Smooth muscle cell (in vitro differentiated cells): ENCODE results near the gene C1GALT1C1L. TPM values are rescaled to one million over a fixed set of nuclear protein-coding genes. Genes with fewer than 3 reads are reported as not detected.
"Not testable (repeated sequence)": the region's sequence is repeated elsewhere in the genome, so short reads cannot be mapped to it uniquely, and the experiment has no call there.

Experiments used
- DNase-seq: peaks from one replicate; lab custom pipeline; 2025; ENCODE audit not compliant: unreplicated experiment; lab: John Stamatoyannopoulos, UW
- H2AFZ ChIP-seq: fragments of 200-600 bp; sonication (generic); 2 replicates; pipeline ENCODE4 v1.6.0; 2016; ENCODE audit warnings: antibody characterized with exemption, low read depth, mild to moderate bottlenecking
- H3F3A ChIP-seq: fragments of 200-600 bp; sonication (generic); 2 replicates; pipeline ENCODE4 v1.6.0; 2017; ENCODE audit warnings: antibody characterized with exemption, low read depth
- H3K27ac ChIP-seq: fragments of 200-600 bp; sonication (generic); 2 replicates; pipeline ENCODE4 v1.5.1; 2016; ENCODE audit warnings: low read depth, mild to moderate bottlenecking
- H3K27me3 ChIP-seq: fragments of 200-600 bp; sonication (generic); 2 replicates; pipeline ENCODE4 v1.6.1; 2016; ENCODE audit warnings: low read depth, mild to moderate bottlenecking
- H3K36me3 ChIP-seq: fragments of 200-600 bp; sonication (generic); 2 replicates; pipeline ENCODE4 v1.5.1; 2016; ENCODE audit warnings: low read depth
- H3K4me1 ChIP-seq: fragments of 200-600 bp; sonication (generic); 2 replicates; pipeline ENCODE4 v1.5.1; 2016; ENCODE audit warnings: low read depth
- H3K4me2 ChIP-seq: fragments of 200-600 bp; sonication (generic); 2 replicates; pipeline ENCODE4 v1.6.0; 2016; ENCODE audit warnings: mild to moderate bottlenecking
- H3K4me3 ChIP-seq: fragments of 200-600 bp; sonication (generic); 2 replicates; pipeline ENCODE4 v1.5.1; 2016; ENCODE audit warnings: mild to moderate bottlenecking
- H3K79me2 ChIP-seq: fragments of 200-600 bp; sonication (generic); 2 replicates; pipeline ENCODE4 v1.6.0; 2016; ENCODE audit warnings: low read depth, mild to moderate bottlenecking
- H3K9ac ChIP-seq: fragments of 200-600 bp; sonication (generic); 2 replicates; pipeline ENCODE4 v1.6.0; 2016; ENCODE audit warnings: low read depth
- H3K9me3 ChIP-seq: fragments of 200-600 bp; sonication (generic); replicated peaks from 2 replicates; pipeline ENCODE4 v1.5.1; 2016; ENCODE audit warnings: low read depth
- H4K20me1 ChIP-seq: fragments of 200-600 bp; sonication (generic); 2 replicates; pipeline ENCODE4 v1.6.0; 2016; ENCODE audit warnings: low read depth
- CTCF ChIP-seq: fragments of 200-600 bp; sonication (generic); IDR thresholded peaks from 2 replicates; pipeline ENCODE4 v1.5.1; 2017; ENCODE audit warnings: borderline replicate concordance, mild to moderate bottlenecking, antibody characterized with exemption; ENCODE audit not compliant: insufficient read depth, poor library complexity, severe bottlenecking
- WGBS: methylation state at CpG from one replicate; pipeline ENCODE4 v1.1.7; 2016; ENCODE audit warnings: low lambda C conversion rate; 5-methylcytosine and 5-hydroxymethylcytosine counted together
- polyA plus RNA-seq: library from polyadenylated mRNA; unstranded; fragments of >200 nt; fragmentation: Nextera tagmentation; extraction: Ambion mirVana; gene quantifications from 2 replicates; pipeline ENCODE4 v1.2.1, GENCODE V29; 2016
- total RNA-seq: library from RNA; depleted of rRNA; stranded (reverse); fragments of >200 nt; gene quantifications from 2 replicates; pipeline ENCODE4 v1.2.3, GENCODE V29; 2014

Gene C1GALT1C1L
- total and polyA plus RNA-seq, 2 experiments from 2014 or later = 0.14 TPM; not detected in 1

GRCh38 chr2:43637030-43637803, 39.0 kb downstream of the C1GALT1C1L start, which contains the start of gene PLEKHH2:
Gene PLEKHH2 (plus strand): TSS chr2:43637260. CDS start chr2:43644674, 7,414 bp downstream.
- H3K27me3 ChIP-seq = no peaks in the 10 kb centered on the region
- no peaks in the 10 kb centered on the region for H3K79me2 ChIP-seq
- WGBS = under 1% methylated on average over 66 of the region's 75 CpGs
- TF ChIP-seq CTCF = no peak
- H3K9ac ChIP-seq = peak within 1 kb of the TSS; percentile 57
- peak within 1 kb of the TSS; percentile 78 for H3K4me3 ChIP-seq
- H3K27ac ChIP-seq = no peak within 1 kb of the TSS
- H3K9me3 ChIP-seq = no peaks in the 10 kb centered on the region
- H3F3A ChIP-seq = no peaks in the 10 kb centered on the region
- peak within 1 kb of the TSS; percentile 95 for H3K4me2 ChIP-seq
- no peaks in the 10 kb centered on the region for H3K36me3 ChIP-seq
- H3K4me1 ChIP-seq = no peaks in the 10 kb centered on the region
- peak within 1 kb of the TSS; percentile 99 for H2AFZ ChIP-seq
- peak; percentile 73 for DNase-seq
- H4K20me1 ChIP-seq = no peaks in the 10 kb centered on the region

GRCh38 chr2:43636621-43637020, 39.6 kb downstream of the C1GALT1C1L start:
- no peak for TF ChIP-seq CTCF
- WGBS = 28% methylated on average over 10 of the region's 10 CpGs

GRCh38 chr2:43636153-43636552, 40.1 kb downstream of the C1GALT1C1L start:
- H3K79me2 ChIP-seq, H3K27ac ChIP-seq, H3K36me3 ChIP-seq, DNase-seq, H3K9me3 ChIP-seq, H2AFZ ChIP-seq, H3K4me2 ChIP-seq, H3K4me1 ChIP-seq, H4K20me1 ChIP-seq, H3K9ac ChIP-seq, H3F3A ChIP-seq, H3K4me3 ChIP-seq, H3K27me3 ChIP-seq: not testable (repeated sequence)
- 97% methylated on average over 12 of the region's 12 CpGs for WGBS

More at GRCh38 chr2:43636621-43637020, 39.6 kb downstream of the C1GALT1C1L start:
- Histone ChIP-seq H3K4me3 (peak overlapping the region; percentile 78), H4K20me1 (no peaks in the 10 kb centered on the region), H2AFZ (peak overlapping the region; percentile 95), H3K27me3 (no peaks in the 10 kb centered on the region), H3K4me1 (no peaks in the 10 kb centered on the region), H3K4me2 (peak overlapping the region; percentile 95), H3K27ac (no peak overlapping the region), H3F3A (no peaks in the 10 kb centered on the region), H3K9ac (no peak overlapping the region), H3K36me3 (no peaks in the 10 kb centered on the region), H3K79me2 (no peaks in the 10 kb centered on the region), H3K9me3 (no peaks in the 10 kb centered on the region)
- DNase-seq = no peak

- Histone ChIP-seq H3K27ac (peak overlapping the region; percentile 62), H3K9ac (no peak overlapping the region), H3K79me2 (no peaks in the 10 kb centered on the region), H2AFZ (peak overlapping the region; percentile 35), H4K20me1 (no peaks in the 10 kb centered on the region), H3K9me3 (no peaks in the 10 kb centered on the region), H3K4me1 (no peaks in the 10 kb centered on the region), H3K4me3 (peak overlapping the region; percentile 9), H3K27me3 (no peaks in the 10 kb centered on the region), H3K4me2 (peak overlapping the region; percentile 69), H3F3A (no peaks in the 10 kb centered on the region), H3K36me3 (no peaks in the 10 kb centered on the region)
- no peak for DNase-seq
- no peak for TF ChIP-seq CTCF
- 29% methylated on average over 6 of the region's 6 CpGs for WGBS
Observed at GRCh38 chr2:43634604-43635306, 41.5 kb downstream of the C1GALT1C1L start.
